K562 (cell line): Measurements from ENCODE around the gene NPFF. TPM values are rescaled to one million over a fixed set of nuclear protein-coding genes. Genes with fewer than 3 reads are reported as not detected.

ENCODE experiments used
- BCL6 ChIP-seq: fragments of 250-450 bp; sonication (Bioruptor Pico); IDR thresholded peaks from 2 replicates; pipeline ENCODE4 v1.4.0; 2020
- BDP1 ChIP-seq: IDR thresholded peaks from 3 replicates; pipeline ENCODE4 v1.6.1; 2011; ENCODE audit not compliant: insufficient read length, insufficient read depth
- CBFA2T2 ChIP-seq: fragments of 450-650 bp; conservative IDR thresholded peaks from 2 replicates; pipeline ENCODE4 v1.6.1; 2017; ENCODE audit warnings: mild to moderate bottlenecking
- CBFB ChIP-seq: sonication (generic); formaldehyde crosslinking; IDR thresholded peaks from 2 replicates; pipeline ENCODE4 v1.4.0; 2020; ENCODE audit warnings: mild to moderate bottlenecking, missing genetic modification reagents
- E2F6 ChIP-seq, 2 experiments: IDR thresholded peaks; 2 replicates each; pipeline ENCODE4 v1.6.1; 2011; ENCODE audit warnings: borderline replicate concordance in 1 of 2, control low read depth in 1 of 2, low read depth in 1 of 2, low read length in 1 of 2, mild to moderate bottlenecking in 1 of 2, mixed read lengths in 1 of 2, moderate library complexity in 1 of 2; ENCODE audit not compliant: insufficient read depth in 1 of 2, insufficient read length in 1 of 2, poor library complexity in 1 of 2, severe bottlenecking in 1 of 2; ENCODE audit errors: extremely low read depth in 1 of 2
- FOXJ2 ChIP-seq: fragments of 200-800 bp; sonication (Bioruptor generic); IDR thresholded peaks from 2 replicates; pipeline ENCODE4 v1.6.1; 2016; ENCODE audit warnings: missing genetic modification characterization, missing compliant biosample characterization
- FOXP1 ChIP-seq: sonication (generic); formaldehyde crosslinking; IDR thresholded peaks from 2 replicates; pipeline ENCODE4 v1.8.0; 2022; ENCODE audit warnings: mild to moderate bottlenecking, missing genetic modification reagents
- HMGN3 ChIP-seq: IDR thresholded peaks from 2 replicates; pipeline ENCODE4 v1.6.1; 2011; ENCODE audit warnings: borderline replicate concordance, low read depth, mild to moderate bottlenecking, mixed read lengths, low read length; ENCODE audit not compliant: insufficient read length; ENCODE audit errors: extremely low read depth
- HNRNPL ChIP-seq: fragments of 200-400 bp; formaldehyde crosslinking; IDR thresholded peaks from 2 replicates; pipeline ENCODE4 v1.6.1; 2017; ENCODE audit warnings: low read depth, mild to moderate bottlenecking, low read length
- HNRNPLL ChIP-seq: fragments of 200-400 bp; formaldehyde crosslinking; IDR thresholded peaks from 2 replicates; pipeline ENCODE4 v1.6.1; 2017; ENCODE audit warnings: low read length, low read depth, mild to moderate bottlenecking; ENCODE audit not compliant: poor library complexity, severe bottlenecking
- JUN ChIP-seq, 2 experiments: sonication (generic) in 1 of 2; formaldehyde crosslinking in 1 of 2; IDR thresholded peaks; 2 replicates each; pipeline versions ENCODE4 v1.6.1 to v1.8.0; 2012 to 2022; ENCODE audit warnings: borderline replicate concordance in 2 of 2, mild to moderate bottlenecking in 2 of 2, improper control_type of control experiment in 1 of 2, low read depth in 1 of 2, low read length in 1 of 2, missing genetic modification reagents in 1 of 2
- MAFK ChIP-seq: IDR thresholded peaks from 2 replicates; pipeline ENCODE4 v1.6.1; 2011; ENCODE audit warnings: low read length, improper control_type of control experiment
- PML ChIP-seq: IDR thresholded peaks from 2 replicates; pipeline ENCODE4 v1.6.1; 2012; ENCODE audit warnings: low read length, inconsistent platforms
- SFPQ ChIP-seq: fragments of 200-400 bp; formaldehyde crosslinking; IDR thresholded peaks from 2 replicates; pipeline ENCODE4 v1.6.1; 2017; ENCODE audit warnings: mild to moderate bottlenecking, low read depth, low read length, moderate library complexity
- TFAM ChIP-seq: fragments of 250-450 bp; sonication (Bioruptor Pico); conservative IDR thresholded peaks from 2 replicates; pipeline ENCODE4 v1.5.0; 2021; ENCODE audit warnings: mild to moderate bottlenecking, moderate library complexity
- TOE1 ChIP-seq, 2 experiments: fragments of 450-650 bp in 1 of 2; sonication (generic) in 1 of 2; formaldehyde crosslinking in 1 of 2; IDR thresholded peaks; 2 replicates each; pipeline versions ENCODE4 v1.7.1 to v1.8.0; 2016 to 2022; ENCODE audit warnings: borderline replicate concordance in 2 of 2, mild to moderate bottlenecking in 2 of 2, antibody characterized with exemption in 1 of 2, inconsistent platforms in 1 of 2, low read depth in 1 of 2, missing genetic modification reagents in 1 of 2, moderate library complexity in 1 of 2
- ZKSCAN1 ChIP-seq: fragments of 150-350 bp; IDR thresholded peaks from 2 replicates; pipeline ENCODE4 v1.6.1; 2016; ENCODE audit warnings: low read depth, low read length
- ZNF263 ChIP-seq: sonication (generic); formaldehyde crosslinking; IDR thresholded peaks from 2 replicates; pipeline ENCODE4 v1.8.0; 2022; ENCODE audit warnings: mild to moderate bottlenecking, missing genetic modification reagents, borderline replicate concordance
- ZNF518B ChIP-seq: fragments of 250-450 bp; sonication (Bioruptor Pico); IDR thresholded peaks from 2 replicates; pipeline ENCODE4 v1.5.0; 2021; ENCODE audit warnings: mild to moderate bottlenecking, moderate library complexity
- ZNF668 ChIP-seq: fragments of 250-450 bp; sonication (Bioruptor Pico); IDR thresholded peaks from 2 replicates; pipeline ENCODE4 v1.8.0; 2022; ENCODE audit warnings: mild to moderate bottlenecking, inconsistent platforms
- ZZZ3 ChIP-seq: fragments of 450-650 bp; IDR thresholded peaks from 2 replicates; pipeline ENCODE4 v1.6.1; 2016; ENCODE audit warnings: antibody characterized with exemption, mild to moderate bottlenecking, moderate library complexity
- polyA plus RNA-seq, 8 experiments: library from polyadenylated mRNA; depleted of rRNA in 4 of 8; stranded (reverse) in 5 of 8; unstranded in 3 of 8; fragments of >200 nt; fragmentation: Nextera tagmentation in 2 of 8; fragmentation: Illumina TruSeq in 1 of 8; extraction: Ambion mirVana in 2 of 8; extraction: Trizol in 1 of 8; gene quantifications; 2 replicates each; pipeline versions ENCODE4 v1.2.1 to v1.2.3, GENCODE V29; 2011 to 2014; ENCODE audit warnings: inconsistent platforms in 1 of 8, missing spikeins in 1 of 8
- total RNA-seq, 7 experiments: library from RNA; depleted of rRNA in 6 of 7; stranded (reverse); fragments of >200 nt in 6 of 7; fragmentation: Illumina TruSeq in 2 of 7; extraction: Trizol in 2 of 7; gene quantifications; 2 replicates each; pipeline versions ENCODE4 v1.2.1 to v1.2.3, GENCODE V29; 2011 to 2021; ENCODE audit warnings: low replicate concordance in 1 of 7

NPFF gene
- total and polyA plus RNA-seq, 9 of the 15 experiments (the other 6 are each of a cell fraction or from before 2014, with no cell fraction given), result 0.15 to 1.2 (median 0.55) TPM; not detected in 6

GRCh38 chr12:53501615-53502181 is 5.6 kb downstream of the NPFF start (continued):
- TF ChIP-seq E2F6 (IDR thresholded peaks at IDR 0.05; ENCODE audit: borderline replicate concordance in 1 of 2, extremely low read depth in 1 of 2, insufficient read depth in 1 of 2, insufficient read length in 1 of 2, low read depth in 1 of 2, low read length in 1 of 2, poor library complexity in 1 of 2, severe bottlenecking in 1 of 2) (peak in 1 of 2 experiments; percentile 0), SFPQ (no peak), MAFK (no peak), HNRNPLL (no peak), ZNF263 (peak; percentile 9; the same call in 1 of the 2 replicates), ZNF668 (CRISPR knock-in tag) (no peak), TOE1 (IDR thresholded peaks at IDR 0.05; ENCODE audit: borderline replicate concordance) (no peak), TOE1 (CRISPR knock-in tag; IDR thresholded peaks at IDR 0.05; ENCODE audit: borderline replicate concordance, low read depth) (no peak), CBFA2T2 (no peak), ZNF518B (no peak), CBFB (CRISPR knock-in tag) (peak; percentile 53; the same call in 1 of the 2 replicates), TFAM (CRISPR knock-in tag) (no peak), HMGN3 (no peak), JUN (IDR thresholded peaks at IDR 0.05; ENCODE audit: borderline replicate concordance, low read depth, low read length) (no peak), JUN (CRISPR knock-in tag; IDR thresholded peaks at IDR 0.05; ENCODE audit: borderline replicate concordance) (0 out of 2 replicates have a peak, but pooled peaks have one; percentile 64), FOXJ2 (no peak), BCL6 (no peak), FOXP1 (CRISPR knock-in tag) (no peak; the same call in 1 of the 2 replicates), PML (no peak), HNRNPL (no peak), BDP1 (no peak), ZKSCAN1 (0 out of 2 replicates have a peak, but pooled peaks have one; percentile 1), ZZZ3 (0 out of 2 replicates have a peak, but pooled peaks have one; percentile 21)
